ENCODE measurements around the gene AAK1.

AAK1 gene

DNA sequence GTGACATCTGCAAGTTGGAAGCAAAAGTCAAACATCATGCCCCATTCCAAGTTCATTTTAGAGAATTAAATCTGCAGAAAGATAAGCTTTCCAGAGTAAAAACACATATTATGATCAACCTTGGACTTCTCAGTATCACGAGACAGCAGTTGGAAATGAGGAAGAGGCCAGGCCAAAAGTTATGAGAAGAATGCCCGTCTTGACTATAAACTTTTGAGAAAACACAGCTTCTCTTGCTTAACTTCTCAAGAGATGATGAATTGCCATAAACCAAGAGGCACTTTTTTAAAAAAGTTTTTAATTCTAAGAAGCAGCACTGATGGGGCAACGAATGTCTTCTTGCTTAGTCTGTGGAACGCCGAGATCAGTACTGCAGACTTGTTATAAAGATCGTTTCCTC lies 153.7 kb downstream of the AAK1 start:
- H3K4me2 ChIP-seq (ENCODE audit: low read length) = no peak overlapping the region
- H3K36me3 ChIP-seq (replicated peaks; ENCODE audit: low read depth, low read length) = no peaks in the 10 kb centered on the region
- TF ChIP-seq EZH2phosphoT487 (IDR thresholded peaks at IDR 0.05; ENCODE audit: low read depth) = no peak
- TF ChIP-seq, protein P1, sequence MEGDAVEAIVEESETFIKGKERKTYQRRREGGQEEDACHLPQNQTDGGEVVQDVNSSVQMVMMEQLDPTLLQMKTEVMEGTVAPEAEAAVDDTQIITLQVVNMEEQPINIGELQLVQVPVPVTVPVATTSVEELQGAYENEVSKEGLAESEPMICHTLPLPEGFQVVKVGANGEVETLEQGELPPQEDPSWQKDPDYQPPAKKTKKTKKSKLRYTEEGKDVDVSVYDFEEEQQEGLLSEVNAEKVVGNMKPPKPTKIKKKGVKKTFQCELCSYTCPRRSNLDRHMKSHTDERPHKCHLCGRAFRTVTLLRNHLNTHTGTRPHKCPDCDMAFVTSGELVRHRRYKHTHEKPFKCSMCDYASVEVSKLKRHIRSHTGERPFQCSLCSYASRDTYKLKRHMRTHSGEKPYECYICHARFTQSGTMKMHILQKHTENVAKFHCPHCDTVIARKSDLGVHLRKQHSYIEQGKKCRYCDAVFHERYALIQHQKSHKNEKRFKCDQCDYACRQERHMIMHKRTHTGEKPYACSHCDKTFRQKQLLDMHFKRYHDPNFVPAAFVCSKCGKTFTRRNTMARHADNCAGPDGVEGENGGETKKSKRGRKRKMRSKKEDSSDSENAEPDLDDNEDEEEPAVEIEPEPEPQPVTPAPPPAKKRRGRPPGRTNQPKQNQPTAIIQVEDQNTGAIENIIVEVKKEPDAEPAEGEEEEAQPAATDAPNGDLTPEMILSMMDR (IDR thresholded peaks at IDR 0.05; ENCODE audit: low read depth, low read length) = no peak

DNA sequence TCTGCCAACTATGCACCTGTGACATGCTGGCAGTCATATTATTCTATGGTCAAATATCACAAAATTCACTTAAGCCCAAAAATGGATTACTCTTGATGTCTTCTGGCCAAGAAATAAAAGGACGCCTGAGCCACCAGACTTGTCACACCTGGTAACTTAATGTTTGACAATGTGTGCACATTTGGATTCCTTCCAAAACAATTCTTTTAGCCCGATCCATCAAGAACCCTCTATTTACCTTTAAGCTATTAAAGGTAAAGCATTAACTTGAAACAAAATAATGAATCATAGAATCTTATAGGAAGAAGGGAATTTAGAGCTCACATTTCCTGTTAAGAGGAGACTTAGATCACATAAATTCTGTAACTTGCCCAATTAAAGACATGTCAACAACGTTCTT lies 159.8 kb downstream of the AAK1 start:
- Histone ChIP-seq H3K27ac (ENCODE audit: low read length) (no peak overlapping the region), H2AFZ (ENCODE audit: low read depth, low read length) (no peak overlapping the region), H3K36me3 (replicated peaks; ENCODE audit: low read depth, low read length) (no peaks in the 10 kb centered on the region)

More for the DNA sequence above, 153.7 kb downstream of the AAK1 start:
- peaks cover 3% of the 10 kb centered on the region; the same call in 1 of the 2 replicates for H3K4me1 ChIP-seq (ENCODE audit: low read length)
- no peaks in the 10 kb centered on the region for H3K9me3 ChIP-seq (ENCODE audit: insufficient read depth, low read length)
- no peak overlapping the region for H2AFZ ChIP-seq (ENCODE audit: low read depth, low read length)
- no peaks in the 10 kb centered on the region for H4K20me1 ChIP-seq (ENCODE audit: insufficient read depth, low read length)
- H3K9ac ChIP-seq (ENCODE audit: low read length) = no peak overlapping the region
- H3K27me3 ChIP-seq (ENCODE audit: low read depth, low read length) = no peaks in the 10 kb centered on the region
- no peaks in the 10 kb centered on the region for H3K79me2 ChIP-seq (ENCODE audit: low read length)
- no peak overlapping the region for H3K27ac ChIP-seq (ENCODE audit: low read length)
- no peak overlapping the region for H3K4me3 ChIP-seq (ENCODE audit: low read length)

DNA sequence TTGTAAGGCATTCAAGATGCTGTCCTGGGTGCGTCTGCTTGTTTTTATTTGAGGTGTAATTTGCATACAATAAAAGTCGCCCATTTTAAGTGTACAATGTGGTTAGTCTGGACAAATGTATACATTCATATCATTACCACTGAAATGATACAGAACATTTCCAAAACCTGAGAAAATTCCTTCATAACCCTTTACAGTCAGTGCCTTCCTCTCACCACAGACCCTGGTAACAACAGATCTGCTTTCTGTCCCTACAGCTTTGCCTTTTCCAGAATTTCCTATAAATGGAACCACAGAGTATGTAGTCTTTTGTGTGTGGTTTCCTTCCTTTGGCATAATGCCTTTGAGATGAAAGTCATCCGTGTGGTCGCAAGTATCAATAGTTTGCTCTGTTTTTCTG lies 160.5 kb downstream of the AAK1 start:
- Histone ChIP-seq H4K20me1 (ENCODE audit: insufficient read depth, low read length) (no peaks in the 10 kb centered on the region; the same call in 1 of the 2 replicates), H3K27me3 (ENCODE audit: low read depth, low read length) (no peaks in the 10 kb centered on the region), H2AFZ (ENCODE audit: low read depth, low read length) (no peak overlapping the region), H3K4me3 (ENCODE audit: low read length) (no peak overlapping the region), H3K4me2 (ENCODE audit: low read length) (no peak overlapping the region), H3K4me1 (ENCODE audit: low read length) (peaks cover 9% of the 10 kb centered on the region), H3K36me3 (replicated peaks; ENCODE audit: low read depth, low read length) (no peaks in the 10 kb centered on the region), H3K79me2 (ENCODE audit: low read length) (no peaks in the 10 kb centered on the region), H3K9ac (ENCODE audit: low read length) (no peak overlapping the region), H3K27ac (ENCODE audit: low read length) (no peak overlapping the region), H3K9me3 (ENCODE audit: insufficient read depth, low read length) (no peaks in the 10 kb centered on the region)
- TF ChIP-seq EZH2phosphoT487 (IDR thresholded peaks at IDR 0.05; ENCODE audit: low read depth) = no peak
- TF ChIP-seq, protein P1 (IDR thresholded peaks at IDR 0.05; ENCODE audit: low read depth, low read length) = no peak

More for the DNA sequence above, 159.8 kb downstream of the AAK1 start:
- TF ChIP-seq EZH2phosphoT487 (IDR thresholded peaks at IDR 0.05; ENCODE audit: low read depth) = no peak
- TF ChIP-seq, protein P1 (IDR thresholded peaks at IDR 0.05; ENCODE audit: low read depth, low read length) = no peak
- Histone ChIP-seq H4K20me1 (ENCODE audit: insufficient read depth, low read length) (no peaks in the 10 kb centered on the region; the same call in 1 of the 2 replicates), H3K4me3 (ENCODE audit: low read length) (no peak overlapping the region), H3K9ac (ENCODE audit: low read length) (no peak overlapping the region), H3K4me2 (ENCODE audit: low read length) (no peak overlapping the region), H3K79me2 (ENCODE audit: low read length) (no peaks in the 10 kb centered on the region), H3K27me3 (ENCODE audit: low read depth, low read length) (no peaks in the 10 kb centered on the region), H3K9me3 (ENCODE audit: insufficient read depth, low read length) (no peaks in the 10 kb centered on the region), H3K4me1 (ENCODE audit: low read length) (peaks cover 9% of the 10 kb centered on the region)

DNA sequence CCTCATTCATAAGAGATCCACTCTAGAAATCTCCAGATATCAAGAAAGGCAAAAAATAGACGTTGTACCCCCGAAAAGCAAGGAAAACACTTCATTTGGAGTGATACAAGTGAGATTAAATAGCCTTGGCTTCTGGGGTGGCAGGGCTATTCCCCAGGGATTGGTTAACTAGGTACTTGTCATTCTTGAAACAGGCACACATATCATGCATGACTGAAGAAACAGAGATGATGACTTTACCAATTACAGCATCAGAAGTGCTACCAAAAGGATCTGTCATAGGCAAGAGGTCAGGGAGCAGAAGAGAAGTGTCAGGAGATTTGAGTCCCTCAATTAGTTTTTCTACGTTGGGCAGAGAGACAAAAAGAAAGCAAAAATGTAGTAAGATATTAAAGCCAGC lies 161.1 kb downstream of the AAK1 start:
- Histone ChIP-seq H3K79me2 (ENCODE audit: low read length) (no peaks in the 10 kb centered on the region), H3K36me3 (replicated peaks; ENCODE audit: low read depth, low read length) (no peaks in the 10 kb centered on the region), H3K9ac (ENCODE audit: low read length) (no peak overlapping the region), H3K4me3 (ENCODE audit: low read length) (no peak overlapping the region), H3K27ac (ENCODE audit: low read length) (no peak overlapping the region), H3K9me3 (ENCODE audit: insufficient read depth, low read length) (no peaks in the 10 kb centered on the region), H4K20me1 (ENCODE audit: insufficient read depth, low read length) (no peaks in the 10 kb centered on the region; the same call in 1 of the 2 replicates), H3K4me1 (ENCODE audit: low read length) (peaks cover 14% of the 10 kb centered on the region), H3K4me2 (ENCODE audit: low read length) (no peak overlapping the region), H2AFZ (ENCODE audit: low read depth, low read length) (no peak overlapping the region), H3K27me3 (ENCODE audit: low read depth, low read length) (no peaks in the 10 kb centered on the region)
- TF ChIP-seq EZH2phosphoT487 (IDR thresholded peaks at IDR 0.05; ENCODE audit: low read depth) = no peak
- TF ChIP-seq, protein P1 (IDR thresholded peaks at IDR 0.05; ENCODE audit: low read depth, low read length) = no peak

Measured in OCI-LY3 (cell line).